CD14-positive monocyte (primary cell): ENCODE data around the gene EIF4A2. TPM values are rescaled to one million over a fixed set of nuclear protein-coding genes. Genes with fewer than 3 reads are reported as not detected.
"Not testable (repeated sequence)": the region's sequence is repeated elsewhere in the genome, so short reads cannot be mapped to it uniquely, and the experiment has no call there.

Source experiments
- DNase-seq, 3 donors: peaks; one replicate each; pipeline ENCODE4 v3.0.0-alpha.2; 2011 to 2022
- H2AFZ ChIP-seq: 2 replicates; pipeline ENCODE4 v1.6.0; 2012; ENCODE audit warnings: mild to moderate bottlenecking, low read depth, low read length, inconsistent platforms; ENCODE audit not compliant: insufficient read depth, poor library complexity, severe bottlenecking
- H3K27ac ChIP-seq, 2 donors: 1 replicate in 1 of 2; 2 replicates in 1 of 2; pipeline ENCODE4 v1.5.1; 2012 to 2013; ENCODE audit warnings: low read length in 2 of 2, control low read depth in 1 of 2, inconsistent platforms in 1 of 2, low read depth in 1 of 2, mild to moderate bottlenecking in 1 of 2
- H3K27me3 ChIP-seq, 2 donors: one replicate each; pipeline versions ENCODE4 v1.6.0 to v1.6.1; 2011 to 2013; ENCODE audit warnings: low read length in 2 of 2; ENCODE audit not compliant: control insufficient read depth in 2 of 2, insufficient read depth in 2 of 2
- H3K36me3 ChIP-seq, 2 donors: replicated peaks in 1 of 2; 1 replicate in 1 of 2; 2 replicates in 1 of 2; pipeline versions ENCODE4 v1.5.1 to v1.6.1; 2012 to 2013; ENCODE audit warnings: low read length in 2 of 2, control low read depth in 1 of 2, inconsistent platforms in 1 of 2, mild to moderate bottlenecking in 1 of 2; ENCODE audit not compliant: insufficient read depth in 2 of 2, control insufficient read depth in 1 of 2
- H3K4me1 ChIP-seq, 2 donors: 1 replicate in 1 of 2; 2 replicates in 1 of 2; pipeline versions ENCODE4 v1.5.1 to v1.6.1; 2012 to 2013; ENCODE audit warnings: low read length in 2 of 2, control low read depth in 1 of 2, inconsistent platforms in 1 of 2, mild to moderate bottlenecking in 1 of 2, moderate library complexity in 1 of 2; ENCODE audit not compliant: insufficient read depth in 2 of 2, control insufficient read depth in 1 of 2
- H3K4me2 ChIP-seq: replicated peaks from 2 replicates; pipeline ENCODE3; 2012; ENCODE audit warnings: low read length, moderate library complexity, mild to moderate bottlenecking; ENCODE audit not compliant: poor library complexity, severe bottlenecking; ENCODE audit errors: extremely low read depth
- H3K4me3 ChIP-seq, 3 experiments: fragments of 200-600 bp in 1 of 3; sonication (generic) in 1 of 3; replicated peaks in 1 of 3; 1 replicate in 2 of 3; 2 replicates in 1 of 3; pipeline ENCODE4 v1.5.1; 2011 to 2013; ENCODE audit warnings: low read length in 3 of 3, mild to moderate bottlenecking in 3 of 3, control low read depth in 2 of 3, low read depth in 2 of 3, inconsistent platforms in 1 of 3, moderate library complexity in 1 of 3
- H3K79me2 ChIP-seq: 2 replicates; pipeline ENCODE4 v1.6.0; 2012; ENCODE audit warnings: mild to moderate bottlenecking, control low read depth, inconsistent platforms, low read length, moderate library complexity; ENCODE audit not compliant: insufficient read depth
- H3K9ac ChIP-seq: 2 replicates; pipeline ENCODE4 v1.6.0; 2017; ENCODE audit warnings: low read length, mild to moderate bottlenecking; ENCODE audit not compliant: insufficient read depth, poor library complexity, severe bottlenecking
- H3K9me3 ChIP-seq, 2 donors: replicated peaks in 1 of 2; 1 replicate in 1 of 2; 2 replicates in 1 of 2; pipeline versions ENCODE4 v1.5.1 to v1.6.1; 2012 to 2013; ENCODE audit warnings: low read length in 2 of 2, control low read depth in 1 of 2; ENCODE audit not compliant: control insufficient read depth in 1 of 2, insufficient read depth in 1 of 2
- H4K20me1 ChIP-seq: 2 replicates; pipeline ENCODE4 v1.6.0; 2012; ENCODE audit warnings: mild to moderate bottlenecking, low read length, control low read depth, moderate library complexity; ENCODE audit not compliant: insufficient read depth
- H3K27ac Mint-ChIP-seq, 7 donors: one replicate each; pipeline ENCODE4 v1.8.0; 2020; ENCODE audit warnings: mild to moderate bottlenecking in 7 of 7, mixed read lengths in 7 of 7, moderate library complexity in 6 of 7, inconsistent platforms in 2 of 7
- H3K27me3 Mint-ChIP-seq, 3 donors: one replicate each; pipeline ENCODE4 v1.8.0; 2021 to 2022; ENCODE audit warnings: low read depth in 3 of 3, mild to moderate bottlenecking in 3 of 3, mixed read lengths in 3 of 3, moderate library complexity in 3 of 3, inconsistent platforms in 1 of 3
- H3K36me3 Mint-ChIP-seq, 2 donors: one replicate each; pipeline ENCODE4 v1.8.0; 2020; ENCODE audit warnings: mixed read lengths in 2 of 2, inconsistent platforms in 1 of 2, mild to moderate bottlenecking in 1 of 2
- H3K4me1 Mint-ChIP-seq: one replicate; pipeline ENCODE4 v1.8.0; 2020; ENCODE audit warnings: mild to moderate bottlenecking, mixed read lengths
- H3K4me3 Mint-ChIP-seq, 2 donors: one replicate each; pipeline ENCODE4 v1.8.0; 2020; ENCODE audit warnings: mild to moderate bottlenecking in 2 of 2, mixed read lengths in 2 of 2, moderate library complexity in 1 of 2
- H3K9me3 Mint-ChIP-seq, 7 donors: one replicate each; pipeline ENCODE4 v1.8.0; 2020 to 2022; ENCODE audit warnings: mixed read lengths in 7 of 7, mild to moderate bottlenecking in 6 of 7, moderate library complexity in 6 of 7, inconsistent platforms in 2 of 7
- WGBS: methylation state at CpG from one replicate; pipeline ENCODE4 v1.1.5; 2013; ENCODE audit warnings: missing lambda C conversion rate; ENCODE audit not compliant: insufficient coverage; 5-methylcytosine and 5-hydroxymethylcytosine counted together
- intact Hi-C, 2 donors: fragments of 100-400 bp; cut with micrococcal nuclease; formaldehyde crosslinking; loops; one replicate each; pipeline versions ENCODE4 v1.15.0 to v1.15.1; 2023
- polyA plus RNA-seq, 3 donors: library from polyadenylated mRNA; depleted of rRNA in 1 of 3; unstranded in 2 of 3; stranded (reverse) in 1 of 3; fragments of 300-500 nt in 2 of 3; fragments of >200 nt in 1 of 3; fragmentation: Illumina TruSeq in 2 of 3; gene quantifications; 1 replicate in 2 of 3; 2 replicates in 1 of 3; pipeline ENCODE4 v1.2.3, GENCODE V29; 2012 to 2021
- TF ChIP-seq, protein P1 (sequence below): fragments of 200-600 bp; IDR thresholded peaks from one replicate; pipeline ENCODE4 v1.8.0; 2022; ENCODE audit warnings: antibody characterized with exemption, mild to moderate bottlenecking

Gene EIF4A2
- polyA plus RNA-seq, 3 donors: 67.0 to 405 (median 73.0) TPM

DNA sequence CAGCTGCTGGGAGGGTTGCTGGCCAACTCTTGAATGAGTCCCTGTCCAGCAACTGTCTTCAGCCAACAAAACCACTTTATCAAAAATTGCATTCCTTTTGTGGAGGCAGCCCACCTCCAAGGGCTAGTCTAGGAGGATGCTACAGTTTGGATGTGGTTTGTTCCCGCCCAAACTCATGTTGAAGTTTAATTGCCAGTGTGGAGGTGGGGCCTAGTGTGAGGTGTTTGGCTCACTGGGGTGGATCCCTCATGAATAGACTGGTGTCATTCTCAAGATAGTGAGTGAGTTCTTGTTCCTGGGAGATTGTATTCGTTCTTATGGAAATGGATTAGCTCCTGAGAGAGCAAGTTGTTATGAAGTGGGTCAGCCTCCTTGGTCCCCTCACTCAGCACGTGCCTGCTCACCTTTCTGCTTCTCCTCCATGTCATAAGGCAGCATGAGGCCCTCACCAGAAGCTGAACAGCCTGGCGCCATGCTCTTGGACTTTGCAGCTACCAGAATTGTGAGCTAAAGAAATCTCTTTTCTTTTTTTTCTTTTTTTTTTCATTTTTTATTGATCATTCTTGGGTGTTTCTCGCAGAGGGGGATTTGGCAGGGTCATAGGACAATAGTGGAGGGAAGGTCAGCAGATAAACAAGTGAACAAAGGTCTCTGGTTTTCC lies 27.1 kb downstream of the EIF4A2 start:
- WGBS: 100% methylated on average over 1 of the region's 5 CpGs
- H3K9me3 ChIP-seq: no peaks in the 10 kb centered on the region
- Mint-ChIP-seq H3K4me3 (no peak overlapping the region), H3K27ac (no peak overlapping the region), H3K4me1 (peaks cover 17% of the 10 kb centered on the region), H3K27me3 (peaks cover 2 to 12% (median 5%) of the 10 kb centered on the region in 3 donors), H3K36me3 (no peaks in the 10 kb centered on the region), H3K9me3 (no peaks in the 10 kb centered on the region)
- H3K4me1 ChIP-seq: peaks cover 17 to 19% of the 10 kb centered on the region in 2 donors
- DNase-seq: no peak
- H2AFZ ChIP-seq: no peak overlapping the region
- no peaks in the 10 kb centered on the region for H3K27me3 ChIP-seq
- no peak overlapping the region for H3K27ac ChIP-seq
- no peak overlapping the region for H3K9ac ChIP-seq
- H3K79me2 ChIP-seq: peaks cover 13% of the 10 kb centered on the region
- intact Hi-C loops: no loop called here
- H3K4me3 ChIP-seq: no peak overlapping the region
- no peaks in the 10 kb centered on the region for H3K36me3 ChIP-seq
- no peaks in the 10 kb centered on the region for H4K20me1 ChIP-seq
- H3K4me2 ChIP-seq: no peak overlapping the region
- TF ChIP-seq, protein P1, sequence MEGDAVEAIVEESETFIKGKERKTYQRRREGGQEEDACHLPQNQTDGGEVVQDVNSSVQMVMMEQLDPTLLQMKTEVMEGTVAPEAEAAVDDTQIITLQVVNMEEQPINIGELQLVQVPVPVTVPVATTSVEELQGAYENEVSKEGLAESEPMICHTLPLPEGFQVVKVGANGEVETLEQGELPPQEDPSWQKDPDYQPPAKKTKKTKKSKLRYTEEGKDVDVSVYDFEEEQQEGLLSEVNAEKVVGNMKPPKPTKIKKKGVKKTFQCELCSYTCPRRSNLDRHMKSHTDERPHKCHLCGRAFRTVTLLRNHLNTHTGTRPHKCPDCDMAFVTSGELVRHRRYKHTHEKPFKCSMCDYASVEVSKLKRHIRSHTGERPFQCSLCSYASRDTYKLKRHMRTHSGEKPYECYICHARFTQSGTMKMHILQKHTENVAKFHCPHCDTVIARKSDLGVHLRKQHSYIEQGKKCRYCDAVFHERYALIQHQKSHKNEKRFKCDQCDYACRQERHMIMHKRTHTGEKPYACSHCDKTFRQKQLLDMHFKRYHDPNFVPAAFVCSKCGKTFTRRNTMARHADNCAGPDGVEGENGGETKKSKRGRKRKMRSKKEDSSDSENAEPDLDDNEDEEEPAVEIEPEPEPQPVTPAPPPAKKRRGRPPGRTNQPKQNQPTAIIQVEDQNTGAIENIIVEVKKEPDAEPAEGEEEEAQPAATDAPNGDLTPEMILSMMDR: no peak

GRCh38 chr3:186811313-186811712 lies 27.9 kb downstream of the EIF4A2 start:
- H3K9ac ChIP-seq, H3K36me3 Mint-ChIP-seq, H3K27ac ChIP-seq, H3K4me3 ChIP-seq, intact Hi-C loops, H3K27me3 ChIP-seq, H3K9me3 ChIP-seq, DNase-seq, H3K36me3 ChIP-seq, H2AFZ ChIP-seq, H3K27ac Mint-ChIP-seq, H3K79me2 ChIP-seq, H3K4me3 Mint-ChIP-seq, H3K9me3 Mint-ChIP-seq, H4K20me1 ChIP-seq, H3K4me2 ChIP-seq: not testable (repeated sequence)
- peaks cover 13 to 17% of the 10 kb centered on the region in 2 donors for H3K4me1 ChIP-seq
- WGBS: no CpG with 5 or more reads among the region's 29 CpGs
- peaks cover 21% of the 10 kb centered on the region for H3K4me1 Mint-ChIP-seq
- peaks cover 2 to 12% (median 5%) of the 10 kb centered on the region in 3 donors for H3K27me3 Mint-ChIP-seq
